UCSD-AML1 (cell line): ENCODE measurements around the gene ATXN3.
A peak's percentile ranks its signal among the peaks of the same experiment; 100 is the strongest.
"Not testable (repeated sequence)": the region's sequence is repeated elsewhere in the genome, so short reads cannot be mapped to it uniquely, and the experiment has no call there.

ENCODE experiments used
- DNase-seq: peaks from one replicate; lab custom pipeline; 2025; ENCODE audit not compliant: unreplicated experiment; lab: John Stamatoyannopoulos, UW

Gene ATXN3

DNA sequence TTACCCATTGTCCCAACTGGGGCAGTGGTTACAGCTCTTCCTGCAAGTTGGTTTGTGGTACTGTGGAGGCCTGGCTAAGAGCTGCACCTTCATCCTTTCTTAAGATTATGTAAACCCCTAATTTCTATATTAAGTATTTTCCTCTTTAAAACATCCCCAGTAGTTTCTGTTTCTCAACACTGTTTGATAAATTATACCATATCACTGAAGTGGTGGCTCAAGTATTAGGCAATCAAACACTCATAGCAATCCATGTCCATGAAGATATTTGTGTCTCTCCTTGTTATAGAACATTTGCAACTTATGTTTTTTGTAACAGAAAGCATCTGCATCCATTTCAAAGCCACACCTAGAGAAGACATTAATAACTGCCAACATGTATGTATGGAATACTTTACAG lies 31.8 kb downstream of the ATXN3 start:
- DNase-seq, result no peak

DNA sequence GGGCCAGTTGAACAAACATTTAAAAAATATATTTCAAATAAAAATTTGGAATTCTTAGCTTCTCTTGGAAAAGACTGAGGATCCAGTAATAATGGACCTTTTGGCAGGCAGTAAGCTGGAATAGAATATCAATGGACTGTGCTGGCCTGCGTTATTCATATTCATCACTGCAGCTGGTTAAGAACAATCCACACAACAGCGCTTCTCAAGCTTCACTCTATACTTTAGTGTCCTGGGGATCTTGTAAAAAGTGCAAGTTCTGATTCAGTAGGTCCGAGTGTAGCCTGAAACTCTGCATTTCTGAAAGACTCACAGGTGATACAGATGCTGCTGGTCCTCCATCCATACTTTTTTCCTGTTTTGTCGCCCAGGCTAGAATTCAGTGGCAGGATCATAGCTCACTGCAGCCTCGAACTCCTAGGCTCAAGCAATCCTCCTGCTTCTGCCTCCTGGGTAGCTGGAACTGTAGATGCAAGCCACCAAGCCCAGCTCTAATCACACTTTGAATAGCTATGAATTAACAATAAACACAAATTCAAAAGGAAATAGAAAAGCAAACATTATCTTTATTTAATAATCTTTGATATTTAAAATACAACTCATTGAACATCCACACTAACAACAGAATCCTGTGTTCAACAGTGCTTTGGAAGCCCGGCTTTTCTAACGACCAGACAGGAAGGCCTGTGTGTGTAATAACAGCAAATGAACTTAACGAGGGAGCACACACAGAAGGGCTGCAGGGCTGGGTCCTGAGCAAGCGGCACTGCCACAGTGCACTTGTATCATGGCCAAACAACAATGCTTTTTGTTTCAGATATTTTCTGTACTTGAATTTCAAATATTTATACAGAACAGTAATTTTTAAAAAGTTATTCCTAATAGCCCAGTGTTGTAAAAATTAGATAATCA lies 48.1 kb downstream of the ATXN3 start:
- DNase-seq, result no peak

DNA sequence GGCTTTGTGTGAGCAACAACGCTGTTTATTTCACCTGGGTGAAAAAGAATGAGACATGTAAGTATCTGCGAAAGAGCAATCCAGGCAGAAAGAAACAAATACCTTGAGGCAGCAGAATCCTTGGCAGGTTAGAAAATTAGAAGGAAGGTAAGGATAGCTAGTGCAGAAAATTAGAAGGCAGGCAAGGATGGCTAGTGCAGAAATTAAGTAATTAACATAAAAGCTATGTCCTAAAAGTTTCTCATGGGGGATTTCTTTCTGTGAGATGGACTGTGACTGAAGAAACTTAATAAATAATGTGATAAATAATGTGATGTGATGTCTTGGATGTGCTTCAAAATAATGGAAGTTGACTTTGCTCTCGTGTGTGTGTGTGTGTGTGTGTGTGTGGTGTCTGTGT lies 56.6 kb downstream of the ATXN3 start:
- no peak for DNase-seq

DNA sequence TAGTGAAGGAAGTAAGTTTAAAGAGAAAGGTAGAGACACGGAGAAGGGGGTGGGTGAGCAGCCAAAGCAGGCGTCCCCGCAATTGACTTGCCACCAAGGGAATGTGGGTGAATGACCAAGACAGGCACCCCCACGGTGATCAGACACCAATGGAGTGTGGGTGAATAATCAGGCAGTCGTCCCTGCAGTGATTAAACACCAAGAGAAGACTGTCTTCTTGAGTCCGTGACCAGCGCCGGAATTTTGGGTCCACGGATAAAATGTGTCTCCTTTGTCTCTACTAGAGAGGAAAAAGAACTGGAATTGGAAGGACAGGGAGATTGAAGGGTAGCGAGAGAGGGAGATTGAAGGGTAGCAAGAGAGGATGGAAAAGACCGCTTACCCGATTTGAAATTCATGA lies 57.2 kb downstream of the ATXN3 start:
- not testable (repeated sequence) for DNase-seq

DNA sequence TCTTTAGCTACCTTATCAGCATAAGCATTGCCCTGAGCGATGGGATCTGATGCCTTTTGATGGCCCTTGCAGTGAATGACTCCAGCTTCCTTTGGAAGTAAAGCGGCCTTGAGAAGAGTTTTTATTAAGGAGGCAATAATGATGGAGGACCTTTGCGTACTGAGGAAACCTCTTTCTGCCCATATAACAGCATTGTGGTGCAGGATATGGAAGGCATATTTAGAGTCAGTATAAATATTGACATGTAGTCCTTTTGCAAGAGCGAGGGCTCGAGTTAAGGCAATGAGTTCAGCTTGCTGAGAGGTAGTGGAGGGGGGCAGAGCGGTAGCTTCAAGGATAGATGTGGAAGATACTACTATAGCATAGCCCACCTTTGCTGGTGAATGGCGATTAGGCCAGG lies 60.5 kb downstream of the ATXN3 start:
- DNase-seq, result not testable (repeated sequence)

DNA sequence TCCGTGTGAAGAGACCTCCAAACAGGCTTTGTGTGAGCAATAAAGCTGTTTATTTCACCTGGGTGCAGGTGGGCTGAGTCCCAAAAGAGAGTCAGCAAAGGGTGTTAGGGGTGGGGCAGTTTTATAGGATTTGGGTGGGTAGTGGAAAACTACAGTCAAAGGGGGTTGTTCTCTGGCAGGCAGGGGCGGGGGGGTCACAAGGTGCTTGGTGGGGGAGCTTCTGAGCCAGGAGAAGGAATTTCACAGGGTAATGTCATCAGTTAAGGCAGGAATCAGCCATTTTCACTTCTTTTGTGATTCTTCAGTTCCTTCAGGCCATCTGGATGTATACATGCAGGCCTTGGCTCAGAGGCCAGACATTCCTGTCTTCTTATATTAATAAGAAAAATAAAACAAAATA lies 64.6 kb downstream of the ATXN3 start:
- DNase-seq, result not testable (repeated sequence)

DNA sequence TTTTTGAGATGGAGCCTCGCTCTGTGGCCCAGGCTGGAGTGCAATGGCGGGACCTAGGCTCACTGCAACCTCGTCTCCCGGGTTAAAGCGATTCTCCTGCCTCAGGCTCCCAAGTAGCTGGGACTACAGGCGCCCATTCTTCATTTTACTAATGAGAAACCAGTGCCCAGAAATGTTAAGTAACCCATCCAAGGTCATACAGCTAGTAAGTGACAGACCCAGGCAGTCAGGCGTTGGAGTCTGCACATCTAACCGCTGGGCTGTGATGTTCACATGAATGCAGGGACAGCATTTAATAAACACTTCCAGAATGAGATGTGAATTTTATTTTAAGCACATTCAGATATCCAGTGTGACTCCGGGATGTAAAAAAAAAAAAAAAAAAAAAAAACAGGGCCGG lies 65.2 kb downstream of the ATXN3 start:
- DNase-seq, result no peak

DNA sequence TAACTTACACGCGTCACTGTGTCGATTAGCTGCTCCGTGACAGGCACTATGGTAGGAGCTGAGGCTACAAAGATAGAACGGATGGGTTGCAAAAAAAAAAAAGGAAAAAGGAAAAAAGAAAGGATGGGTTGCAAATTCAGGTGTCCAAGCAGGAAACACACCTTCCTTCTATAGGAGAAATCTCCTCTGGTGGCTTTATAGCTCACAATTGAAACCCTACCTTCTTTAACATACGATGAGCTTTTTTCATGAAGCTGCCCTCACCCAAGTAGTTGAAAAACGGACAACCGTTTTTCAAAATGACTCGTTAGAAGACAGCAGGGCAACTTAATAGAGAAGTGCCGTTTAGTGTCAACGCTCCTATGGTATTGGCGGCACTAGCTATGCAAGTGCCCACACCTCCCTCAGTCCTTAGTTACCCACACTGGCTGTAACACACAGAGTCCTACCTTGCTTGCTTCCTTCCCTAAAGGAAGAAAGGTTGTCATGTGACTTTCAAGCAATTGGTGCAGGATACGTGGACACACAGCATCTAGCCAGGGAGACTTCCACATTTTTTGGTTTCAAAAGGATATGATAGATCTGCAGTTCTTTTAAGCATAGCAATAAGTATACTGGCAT lies 65.8 kb downstream of the ATXN3 start:
- DNase-seq, result peak; percentile 19

DNA sequence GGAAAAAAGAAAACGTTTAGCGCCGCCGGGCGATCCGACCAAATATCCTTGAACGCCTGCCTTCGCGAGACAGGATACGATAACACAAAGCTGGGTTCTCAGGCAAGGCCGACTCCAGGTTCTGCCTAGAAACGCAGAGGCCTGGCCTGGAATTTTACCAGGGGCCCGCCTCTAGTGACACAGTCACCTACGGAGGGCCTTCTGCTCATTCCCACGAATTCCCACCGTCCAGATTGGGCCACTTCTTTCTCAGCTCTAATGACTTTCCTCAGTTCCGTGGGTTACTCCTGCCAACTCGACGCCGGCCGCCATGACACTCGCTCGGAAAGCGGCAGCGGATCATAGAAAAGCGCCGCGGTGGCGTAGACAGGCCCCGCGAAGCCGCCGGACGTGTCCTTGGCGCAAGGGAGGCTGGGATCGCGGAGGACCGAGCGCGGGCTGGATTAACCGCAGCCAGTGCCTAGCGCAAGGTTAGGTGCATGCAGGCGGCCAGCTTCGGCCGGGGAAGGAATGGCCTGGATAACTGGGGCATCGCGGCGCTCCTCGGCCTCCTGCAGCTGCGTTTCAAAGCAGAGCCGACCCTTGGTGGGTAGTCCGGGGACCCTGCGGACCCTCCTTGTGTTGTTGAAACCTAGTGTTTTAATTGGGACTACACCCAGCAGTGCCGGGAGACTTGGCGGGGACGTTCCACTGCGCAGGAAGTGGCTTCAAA lies 66.5 kb downstream of the ATXN3 start, which contains the start of gene TRIP11:
Gene TRIP11, minus strand, starts transcription at position 341 of the 712 bp plus-strand sequence. CDS start 374 bp downstream, outside the sequence.
- DNase-seq, result peak; percentile 94

DNA sequence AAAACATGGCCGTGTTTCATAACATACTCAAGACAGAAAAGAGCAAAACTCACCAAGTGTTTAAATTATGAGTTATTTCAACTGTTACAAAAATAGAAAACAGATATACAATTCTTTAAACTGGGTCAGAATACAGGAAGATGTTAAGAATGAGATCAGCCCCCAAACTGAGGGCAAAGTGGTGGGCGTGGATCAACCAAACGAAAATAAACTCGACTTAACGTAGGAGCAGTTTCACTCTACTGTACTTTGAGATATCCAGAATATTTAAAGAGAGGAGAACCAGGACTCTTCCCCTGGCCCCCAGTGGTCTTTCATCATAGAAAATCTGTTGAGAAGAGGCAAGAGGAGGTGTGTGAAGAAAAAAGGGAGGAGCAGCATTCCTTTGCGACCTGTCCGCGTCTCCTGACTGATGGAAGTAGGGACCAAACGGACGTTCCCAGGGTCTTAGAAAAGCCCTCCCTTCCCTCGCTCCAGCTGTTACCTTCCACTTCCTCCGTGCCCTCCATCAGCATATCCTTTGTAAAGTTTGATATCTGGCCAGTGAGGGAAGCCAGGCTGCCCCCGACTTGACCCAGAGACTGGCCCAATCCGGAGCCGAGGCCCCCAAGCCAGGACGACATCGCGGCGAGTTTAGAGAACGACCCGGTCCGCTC lies 67.2 kb downstream of the ATXN3 start:
- DNase-seq, result no peak

DNA sequence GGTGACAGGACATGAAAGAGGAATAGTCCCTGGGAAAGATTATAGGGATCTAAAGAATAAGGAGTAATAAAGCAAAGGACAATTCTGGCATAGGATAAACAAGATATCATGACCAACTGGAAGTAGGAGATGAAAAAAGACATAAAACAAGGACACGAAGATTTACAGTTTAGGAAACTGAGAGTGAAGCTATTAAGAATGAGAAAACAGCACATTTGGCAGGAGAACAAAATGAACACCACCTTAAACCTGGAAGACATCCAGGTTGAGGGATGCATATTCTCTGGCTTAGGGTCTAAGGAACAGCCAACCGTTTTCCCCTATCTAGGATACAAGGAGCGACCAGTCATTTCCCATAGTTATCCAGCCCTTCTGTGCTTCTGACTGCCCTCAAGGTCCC lies 68.4 kb downstream of the ATXN3 start:
- no peak for DNase-seq

DNA sequence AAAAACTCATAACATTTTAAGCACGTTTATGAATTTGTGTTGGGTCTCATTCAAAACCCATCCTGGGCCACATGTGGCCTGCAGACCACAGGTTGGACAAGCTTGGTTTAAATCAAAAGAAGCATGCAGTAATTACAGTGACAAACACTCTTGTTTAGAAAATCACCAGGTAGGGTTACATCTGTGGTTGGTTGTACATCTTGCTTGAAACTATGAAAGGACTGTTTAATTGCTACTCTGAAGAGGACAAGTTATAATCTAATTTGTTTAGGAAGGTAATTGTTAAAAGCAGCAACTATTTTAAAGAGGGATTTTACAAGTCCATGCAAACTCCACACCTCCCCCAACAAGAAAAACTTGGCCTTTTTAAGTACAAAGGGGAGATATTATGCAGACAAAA lies 70.5 kb downstream of the ATXN3 start:
- DNase-seq, result no peak

DNA sequence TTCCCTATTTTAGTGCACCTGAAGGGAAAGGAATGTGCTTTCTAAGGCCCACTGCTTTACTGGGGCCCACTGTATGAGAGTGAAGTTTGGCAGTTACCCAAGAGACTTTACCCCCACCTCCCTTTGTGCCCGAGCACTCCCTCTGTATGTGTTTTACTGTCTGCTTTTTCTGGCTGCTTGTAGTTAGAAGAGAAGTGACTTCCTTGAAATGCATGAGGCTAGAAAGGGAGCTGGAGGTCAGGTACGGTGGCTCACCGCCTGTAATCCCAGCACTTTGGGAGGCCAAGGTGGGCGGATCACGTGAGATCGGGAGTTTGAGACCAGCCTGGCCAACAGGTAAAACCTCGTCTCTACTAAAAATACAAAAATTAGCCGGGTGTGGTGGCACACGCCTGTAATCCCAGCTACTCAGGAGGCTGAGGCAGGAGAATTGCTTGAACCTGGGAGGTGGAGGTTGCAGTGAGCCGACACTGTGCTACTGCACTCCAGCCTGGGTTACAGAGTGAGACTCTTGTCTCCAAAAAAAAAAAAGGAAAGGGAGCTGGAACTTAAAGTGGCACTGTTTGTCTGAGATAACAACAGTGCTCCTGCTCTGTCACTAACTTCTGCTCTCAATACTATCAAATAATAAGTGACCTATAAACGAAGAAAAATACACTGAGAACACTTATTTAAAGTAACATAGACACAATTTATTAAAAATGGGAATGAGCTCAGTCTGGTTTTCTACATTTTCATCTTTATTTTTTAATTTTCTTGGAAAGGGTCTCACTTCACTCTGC lies 72.3 kb downstream of the ATXN3 start:
- DNase-seq, result no peak

DNA sequence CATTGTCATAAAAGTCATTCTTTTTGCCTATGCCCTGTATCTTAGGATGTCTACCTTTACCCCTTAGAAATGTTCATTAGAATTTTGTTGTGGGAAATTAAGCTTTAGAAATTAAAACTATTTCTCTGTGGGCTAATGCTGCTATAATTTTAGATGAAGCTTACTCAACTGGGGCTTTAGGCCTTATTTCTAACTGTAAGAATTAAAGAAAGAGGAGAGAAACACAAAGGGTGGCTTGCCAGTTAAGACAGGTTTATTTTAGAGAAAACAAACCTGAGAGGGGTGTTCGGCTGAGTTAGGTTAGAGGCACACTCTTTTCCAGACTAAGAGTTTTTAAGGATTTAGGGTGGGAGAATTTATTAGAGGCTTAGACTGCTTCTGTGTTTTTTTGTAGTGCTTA lies 72.9 kb downstream of the ATXN3 start:
- DNase-seq, result no peak

DNA sequence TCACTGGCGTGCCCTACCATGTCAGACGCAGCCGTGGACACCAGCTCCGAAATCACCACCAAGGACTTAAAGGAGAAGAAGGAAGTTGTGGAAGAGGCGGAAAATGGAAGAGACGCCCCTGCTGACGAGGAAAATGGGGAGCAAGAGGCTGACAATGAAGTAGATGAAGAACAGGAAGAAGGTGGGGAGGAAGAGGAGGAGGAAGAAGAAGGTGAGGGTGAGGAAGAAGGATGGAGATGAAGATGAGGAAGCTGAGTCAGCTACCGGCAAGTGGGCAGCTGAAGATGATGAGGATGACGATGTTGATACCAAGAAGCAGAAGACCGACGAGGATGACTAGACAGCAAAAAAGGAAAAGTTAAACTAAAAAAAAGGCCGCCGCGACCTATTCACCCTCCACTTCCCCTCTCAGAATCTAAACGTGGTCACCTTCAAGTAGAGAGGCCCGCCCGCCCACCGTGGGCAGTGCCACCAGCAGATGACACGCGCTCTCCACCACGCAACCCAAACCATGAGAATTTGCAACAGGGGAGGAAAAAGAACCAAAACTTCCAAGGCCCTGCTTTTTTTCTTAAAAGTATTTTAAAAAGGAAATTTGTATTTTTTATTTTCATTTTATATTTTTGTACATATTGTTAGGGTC lies 79.7 kb downstream of the ATXN3 start:
- no peak for DNase-seq

DNA sequence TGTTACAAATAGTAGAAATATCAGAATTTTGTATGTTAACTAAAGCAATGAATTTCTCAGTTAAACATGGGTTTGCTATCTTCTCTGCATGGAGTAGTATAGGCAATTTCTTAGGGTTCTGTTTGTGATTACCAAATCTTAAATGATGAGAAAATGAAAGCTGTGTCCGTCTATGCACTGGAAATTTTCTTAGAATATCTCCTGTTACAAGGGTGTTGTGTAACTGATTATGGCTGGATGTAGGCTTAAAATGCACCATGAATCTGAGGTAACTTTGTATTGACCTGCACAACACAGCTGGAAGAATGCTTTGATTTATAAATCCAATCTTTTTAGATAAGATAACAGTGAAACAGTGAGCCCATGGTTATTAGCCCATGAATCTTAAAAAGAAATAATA lies 84.3 kb downstream of the ATXN3 start:
- DNase-seq, result no peak

DNA sequence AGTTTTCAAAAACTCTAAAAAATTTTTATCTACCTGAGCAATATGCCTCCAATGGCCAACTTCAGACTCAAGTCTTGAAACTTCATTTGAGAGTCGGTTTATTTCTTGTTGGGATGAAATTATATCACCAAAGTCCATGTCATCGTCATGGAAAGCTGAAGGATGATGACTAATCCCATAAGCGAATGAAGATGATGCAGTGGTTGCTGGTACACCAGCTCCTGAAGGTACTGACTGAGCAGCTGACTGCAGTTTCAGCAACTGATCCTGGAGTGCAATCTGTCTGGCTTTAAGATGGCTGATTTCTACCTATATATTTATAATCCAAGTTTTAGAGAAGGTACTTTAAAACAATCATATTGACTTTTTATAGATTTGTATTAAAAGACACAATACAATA lies 84.9 kb downstream of the ATXN3 start:
- no peak for DNase-seq

DNA sequence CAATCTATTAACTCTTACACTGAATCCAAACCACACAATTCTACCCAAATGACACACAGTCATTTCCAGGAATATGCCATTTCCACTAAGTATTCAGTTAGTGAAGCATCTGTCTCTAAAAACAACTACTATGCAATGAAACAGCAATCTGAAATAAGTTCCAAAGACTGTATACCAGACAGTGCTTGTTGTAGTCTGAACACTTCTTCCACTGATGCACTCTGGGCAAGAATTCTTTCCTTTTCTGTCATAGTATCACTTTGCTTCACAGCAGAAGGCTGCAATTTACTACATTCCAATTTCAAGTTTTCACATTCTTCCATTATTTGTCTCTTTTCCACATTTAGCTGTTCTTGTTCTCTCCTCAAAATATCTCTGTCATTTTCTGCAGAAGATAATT lies 92.3 kb downstream of the ATXN3 start:
- DNase-seq, result no peak

DNA sequence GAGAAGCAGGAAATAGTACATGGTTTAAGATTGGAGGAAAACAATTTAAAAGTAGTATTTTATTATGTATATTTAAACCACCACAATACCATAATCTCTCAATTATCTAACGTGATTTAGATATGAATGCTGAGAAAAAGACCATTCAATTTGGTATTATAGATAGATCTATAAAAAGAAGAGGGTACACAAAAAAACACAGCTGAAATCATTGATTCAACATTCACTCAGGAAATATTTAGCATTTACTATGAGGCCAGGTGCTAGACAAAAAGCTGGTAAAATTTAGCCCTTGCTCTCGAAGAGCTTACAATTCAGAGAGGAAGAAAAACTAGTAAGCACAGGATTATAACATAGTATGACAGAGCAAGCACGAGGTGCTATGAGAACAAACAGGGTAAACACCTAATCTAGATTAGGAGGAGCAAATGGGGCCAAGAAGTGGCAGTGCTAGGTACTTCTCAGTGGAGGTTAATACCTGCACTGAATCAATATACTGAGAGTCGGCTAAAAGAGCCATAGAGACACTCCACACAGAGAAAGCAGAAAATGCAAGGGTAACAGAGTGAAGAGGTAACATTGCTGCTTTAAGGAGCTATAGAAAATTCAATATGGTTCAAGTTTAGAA lies 94.1 kb downstream of the ATXN3 start:
- DNase-seq, result no peak

DNA sequence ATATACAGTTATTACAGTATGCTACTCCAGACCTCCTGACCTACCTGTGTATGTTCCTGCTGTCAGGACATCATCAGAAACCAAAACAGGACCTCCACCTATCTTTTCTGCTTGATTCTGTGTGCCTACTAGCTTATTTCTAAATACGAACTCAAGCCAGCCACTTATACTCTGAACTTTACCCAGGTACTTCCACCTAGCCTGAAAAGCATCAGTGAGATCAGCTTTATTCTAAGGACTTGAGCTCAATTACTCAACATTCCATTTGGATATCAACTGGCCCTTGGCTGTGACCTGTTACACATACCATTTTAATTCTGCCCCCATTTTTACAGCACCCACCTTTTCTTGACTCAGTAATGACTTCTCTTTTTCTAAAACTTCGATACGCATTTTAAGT lies 95.7 kb downstream of the ATXN3 start:
- no peak for DNase-seq
